Osteoblast (primary cell): Measurements from ENCODE around the gene AEN. TPM values are rescaled to one million over a fixed set of nuclear protein-coding genes. Genes with fewer than 3 reads are reported as not detected.

Experiments
- DNase-seq: peaks from one replicate; pipeline ENCODE4 v3.0.0; 2011; ENCODE audit warnings: low spot score, mixed read lengths; ENCODE audit not compliant: insufficient read length; ENCODE audit errors: missing footprints
- H2AFZ ChIP-seq: 2 replicates; pipeline ENCODE4 v1.6.0; 2011; ENCODE audit warnings: mild to moderate bottlenecking, low read length
- H3K27ac ChIP-seq: 2 replicates; pipeline ENCODE4 v1.5.1; 2011; ENCODE audit warnings: mild to moderate bottlenecking, low read depth, low read length, moderate library complexity
- H3K27me3 ChIP-seq: 2 replicates; pipeline ENCODE4 v1.6.0; 2012; ENCODE audit warnings: mild to moderate bottlenecking, control low read depth, inconsistent platforms, low read length, moderate library complexity; ENCODE audit not compliant: insufficient read depth
- H3K36me3 ChIP-seq: 2 replicates; pipeline ENCODE4 v1.5.1; 2011; ENCODE audit warnings: mild to moderate bottlenecking, low read length, control low read depth, moderate library complexity; ENCODE audit not compliant: insufficient read depth
- H3K4me1 ChIP-seq: 2 replicates; pipeline ENCODE4 v1.5.1; 2011; ENCODE audit warnings: mild to moderate bottlenecking, low read length, control low read depth, moderate library complexity; ENCODE audit not compliant: insufficient read depth
- H3K4me2 ChIP-seq: 2 replicates; pipeline ENCODE4 v1.6.0; 2011; ENCODE audit warnings: mild to moderate bottlenecking, low read length; ENCODE audit not compliant: insufficient read depth
- H3K4me3 ChIP-seq: fragments of 200-600 bp; sonication (generic); 3 replicates; pipeline ENCODE4 v1.5.1; 2012; ENCODE audit warnings: mild to moderate bottlenecking, low read length, inconsistent platforms; ENCODE audit not compliant: insufficient read depth
- H3K79me2 ChIP-seq: 2 replicates; pipeline ENCODE4 v1.6.0; 2012; ENCODE audit warnings: mild to moderate bottlenecking, low read length, control low read depth, inconsistent platforms; ENCODE audit not compliant: insufficient read depth
- H3K9me3 ChIP-seq: 2 replicates; pipeline ENCODE4 v1.5.1; 2011; ENCODE audit warnings: low read depth, low read length, control low read depth
- H4K20me1 ChIP-seq: 2 replicates; pipeline ENCODE4 v1.6.0; 2012; ENCODE audit warnings: mild to moderate bottlenecking, low read length, control low read depth; ENCODE audit not compliant: insufficient read depth
- CTCF ChIP-seq: IDR thresholded peaks from 2 replicates; pipeline ENCODE4 v1.5.1; 2011; ENCODE audit warnings: mild to moderate bottlenecking, low read depth, low read length, moderate library complexity; ENCODE audit errors: extremely low read depth
- total RNA-seq: library from RNA; depleted of rRNA; stranded (reverse); fragments of >200 nt; gene quantifications from 2 replicates; pipeline ENCODE4 v1.2.3, GENCODE V29; 2012

The AEN gene
- total RNA-seq, 1 donor = 46.3 TPM

GRCh38 chr15:88661761-88662556 is 40.8 kb downstream of the AEN start:
- Histone ChIP-seq H2AFZ (no peak overlapping the region), H3K36me3 (no peaks in the 10 kb centered on the region), H3K27ac (peak overlapping the region; percentile 66), H3K4me2 (peak overlapping the region; percentile 10), H3K27me3 (no peaks in the 10 kb centered on the region), H3K9me3 (no peaks in the 10 kb centered on the region), H3K4me1 (peaks cover 39% of the 10 kb centered on the region), H3K79me2 (no peaks in the 10 kb centered on the region), H4K20me1 (no peaks in the 10 kb centered on the region), H3K4me3 (no peak overlapping the region)
- DNase-seq = no peak
- no peak for TF ChIP-seq CTCF

- peaks cover 39% of the 10 kb centered on the region for H3K4me1 ChIP-seq
- no peaks in the 10 kb centered on the region for H4K20me1 ChIP-seq
- no peak overlapping the region for H3K27ac ChIP-seq
- no peak for TF ChIP-seq CTCF
- H3K36me3 ChIP-seq = no peaks in the 10 kb centered on the region
- H2AFZ ChIP-seq = no peak overlapping the region
- no peak for DNase-seq
- no peaks in the 10 kb centered on the region for H3K27me3 ChIP-seq
- no peak overlapping the region for H3K4me3 ChIP-seq
- H3K4me2 ChIP-seq = no peak overlapping the region
- H3K9me3 ChIP-seq = no peaks in the 10 kb centered on the region
- no peaks in the 10 kb centered on the region for H3K79me2 ChIP-seq
Observed at GRCh38 chr15:88663141-88663621, 42.0 kb downstream of the AEN start.

GRCh38 chr15:88664151-88664778 is 43.1 kb downstream of the AEN start:
- Histone ChIP-seq H3K27ac (no peak overlapping the region), H3K9me3 (no peaks in the 10 kb centered on the region), H3K4me3 (no peak overlapping the region), H4K20me1 (no peaks in the 10 kb centered on the region), H3K27me3 (peaks cover 2% of the 10 kb centered on the region), H3K4me1 (peaks cover 35% of the 10 kb centered on the region), H2AFZ (no peak overlapping the region), H3K4me2 (no peak overlapping the region), H3K36me3 (no peaks in the 10 kb centered on the region), H3K79me2 (no peaks in the 10 kb centered on the region)
- TF ChIP-seq CTCF = peak; percentile 10
- no peak for DNase-seq

- Histone ChIP-seq H3K27ac (no peak overlapping the region), H3K36me3 (no peaks in the 10 kb centered on the region), H3K4me1 (no peaks in the 10 kb centered on the region), H3K4me2 (no peak overlapping the region), H3K9me3 (no peaks in the 10 kb centered on the region), H2AFZ (no peak overlapping the region), H4K20me1 (no peaks in the 10 kb centered on the region), H3K27me3 (peaks cover 11% of the 10 kb centered on the region), H3K79me2 (no peaks in the 10 kb centered on the region), H3K4me3 (no peak overlapping the region)
- DNase-seq = no peak
- no peak for TF ChIP-seq CTCF
Observed at GRCh38 chr15:88674661-88675060, 53.5 kb downstream of the AEN start.
